ENCODE data around the gene AGMO. TPM values are rescaled to one million over a fixed set of nuclear protein-coding genes. Genes with fewer than 3 reads are reported as not detected.

AGMO gene
- polyA plus RNA-seq, 3 donors, result not detected

GRCh38 chr7:15452670-15453069 is 109.1 kb downstream of the AGMO start:
- Histone ChIP-seq H3K9ac (ENCODE audit: insufficient read depth, low read length, poor library complexity, severe bottlenecking) (no peak overlapping the region), H3K4me3 (replicated peaks in 1 of 3; ENCODE audit: low read depth in 2 of 3, low read length in 3 of 3) (no peak overlapping the region), H2AFZ (ENCODE audit: insufficient read depth, low read depth, low read length, poor library complexity, severe bottlenecking) (no peak overlapping the region), H3K79me2 (ENCODE audit: insufficient read depth, low read length) (no peaks in the 10 kb centered on the region), H3K4me2 (replicated peaks; ENCODE audit: extremely low read depth, low read length, poor library complexity, severe bottlenecking) (no peak overlapping the region), H3K27ac (ENCODE audit: low read depth in 1 of 2, low read length in 2 of 2) (no peak overlapping the region), H4K20me1 (ENCODE audit: insufficient read depth, low read length) (no peaks in the 10 kb centered on the region), H3K4me1 (ENCODE audit: control insufficient read depth in 1 of 2, insufficient read depth in 2 of 2, low read length in 2 of 2) (no peaks in the 10 kb centered on the region), H3K27me3 (ENCODE audit: control insufficient read depth in 2 of 2, insufficient read depth in 2 of 2, low read length in 2 of 2) (no peaks in the 10 kb centered on the region), H3K9me3 (replicated peaks in 1 of 2; ENCODE audit: control insufficient read depth in 1 of 2, insufficient read depth in 1 of 2, low read length in 2 of 2) (peaks cover 0 to 6% of the 10 kb centered on the region in 2 donors), H3K36me3 (replicated peaks in 1 of 2; ENCODE audit: control insufficient read depth in 1 of 2, insufficient read depth in 2 of 2, low read length in 2 of 2) (no peaks in the 10 kb centered on the region)
- Mint-ChIP-seq H3K27me3 (ENCODE audit: low read depth in 3 of 3) (no peaks in the 10 kb centered on the region), H3K27ac (no peak overlapping the region), H3K9me3 (peaks cover 0 to 10% (median 2%) of the 10 kb centered on the region in 7 donors), H3K4me1 (no peaks in the 10 kb centered on the region), H3K4me3 (no peak overlapping the region), H3K36me3 (no peaks in the 10 kb centered on the region)
- WGBS (ENCODE audit: insufficient coverage), result no CpG with 5 or more reads among the region's 3 CpGs
- no peak for DNase-seq
- no peak for TF ChIP-seq CTCF (IDR thresholded peaks at IDR 0.05)
- intact Hi-C loops (cut with micrococcal nuclease), result no loop called here

DNA sequence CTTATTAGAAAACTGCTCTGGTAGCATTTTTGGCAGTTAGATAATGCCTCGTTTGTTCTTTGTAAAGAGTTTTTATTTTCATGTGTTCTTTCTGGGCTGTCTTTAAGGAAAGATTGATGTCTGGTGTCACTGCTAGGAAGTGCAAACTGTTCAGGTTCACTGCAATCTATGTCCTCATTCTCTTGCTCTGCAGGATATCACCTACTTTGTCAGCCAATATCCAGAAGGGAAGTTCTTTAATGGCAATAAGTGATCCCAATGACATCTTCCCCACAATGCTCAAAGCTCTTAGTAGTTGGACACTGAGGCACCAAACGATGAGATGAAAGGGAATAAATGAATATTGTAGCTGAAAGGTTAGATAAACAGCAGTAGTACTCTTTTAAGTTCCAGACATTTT is 115.1 kb downstream of the AGMO start:
- H3K4me2 ChIP-seq (replicated peaks; ENCODE audit: extremely low read depth, low read length, poor library complexity, severe bottlenecking), result no peak overlapping the region
- H3K4me3 ChIP-seq (replicated peaks in 1 of 3; ENCODE audit: low read depth in 2 of 3, low read length in 3 of 3), result no peak overlapping the region
- no peaks in the 10 kb centered on the region for H3K36me3 Mint-ChIP-seq
- H3K27me3 ChIP-seq (ENCODE audit: control insufficient read depth in 2 of 2, insufficient read depth in 2 of 2, low read length in 2 of 2), result no peaks in the 10 kb centered on the region
- no peaks in the 10 kb centered on the region for H4K20me1 ChIP-seq (ENCODE audit: insufficient read depth, low read length)
- no peak for DNase-seq
- peaks cover 0 to 8% (median 3%) of the 10 kb centered on the region in 7 donors for H3K9me3 Mint-ChIP-seq
- peaks cover 6 to 9% of the 10 kb centered on the region in 2 donors for H3K9me3 ChIP-seq (replicated peaks in 1 of 2; ENCODE audit: control insufficient read depth in 1 of 2, insufficient read depth in 1 of 2, low read length in 2 of 2)
- no peaks in the 10 kb centered on the region for H3K4me1 Mint-ChIP-seq
- H3K36me3 ChIP-seq (replicated peaks in 1 of 2; ENCODE audit: control insufficient read depth in 1 of 2, insufficient read depth in 2 of 2, low read length in 2 of 2), result no peaks in the 10 kb centered on the region
- H3K4me3 Mint-ChIP-seq, result no peak overlapping the region
- H3K9ac ChIP-seq (ENCODE audit: insufficient read depth, low read length, poor library complexity, severe bottlenecking), result no peak overlapping the region
- H3K79me2 ChIP-seq (ENCODE audit: insufficient read depth, low read length), result no peaks in the 10 kb centered on the region
- no peak overlapping the region for H3K27ac ChIP-seq (ENCODE audit: low read depth in 1 of 2, low read length in 2 of 2)
- no peak overlapping the region for H3K27ac Mint-ChIP-seq
- intact Hi-C loops (cut with micrococcal nuclease), result no loop called here
- no peaks in the 10 kb centered on the region for H3K4me1 ChIP-seq (ENCODE audit: control insufficient read depth in 1 of 2, insufficient read depth in 2 of 2, low read length in 2 of 2)
- H2AFZ ChIP-seq (ENCODE audit: insufficient read depth, low read depth, low read length, poor library complexity, severe bottlenecking), result no peak overlapping the region
- no CpG with 5 or more reads among the region's 2 CpGs for WGBS (ENCODE audit: insufficient coverage)
- no peak for TF ChIP-seq CTCF (IDR thresholded peaks at IDR 0.05)
- H3K27me3 Mint-ChIP-seq (ENCODE audit: low read depth in 3 of 3), result no peaks in the 10 kb centered on the region
